Embryonic facial prominence (tissue), 1 donor: ENCODE results near the gene GRAMD4.
"Not testable (repeated sequence)": the region's sequence is repeated elsewhere in the genome, so short reads cannot be mapped to it uniquely, and the experiment has no call there.

Experiments used
- DNase-seq: peaks from one replicate; pipeline ENCODE4 v3.0.0-alpha.2; 2016; ENCODE audit errors: extremely low spot score

GRAMD4 gene

DNA sequence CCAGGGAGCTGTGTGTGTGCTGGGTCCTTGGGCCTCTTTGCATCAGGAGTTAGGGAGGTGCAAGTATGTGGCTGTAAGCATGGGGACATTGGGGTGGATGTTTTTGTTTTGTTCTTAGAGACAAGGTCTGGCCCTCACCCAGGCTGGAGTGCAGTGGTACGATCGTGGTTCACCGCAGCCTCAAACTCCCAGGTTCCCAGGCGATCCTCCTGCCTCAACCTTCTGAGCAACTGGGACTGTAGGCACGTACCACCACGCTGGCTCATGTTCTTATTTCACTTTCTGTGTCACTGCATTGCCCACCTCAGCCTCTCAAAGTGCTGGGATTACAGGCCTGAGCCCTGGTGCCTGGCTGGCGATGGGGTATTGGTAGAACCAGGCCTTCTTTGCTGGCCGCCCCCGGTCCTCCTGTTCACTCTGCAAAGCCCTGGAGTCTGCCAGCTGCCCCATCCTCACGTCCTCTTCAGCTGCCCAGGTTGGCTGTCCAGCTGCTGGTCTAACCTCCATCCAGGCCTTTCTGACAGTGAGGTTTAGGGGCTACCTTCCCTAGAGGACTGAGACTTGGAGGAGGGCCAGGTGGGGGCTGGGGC is 851 bp upstream of the GRAMD4 start:
- no peak for DNase-seq

DNA sequence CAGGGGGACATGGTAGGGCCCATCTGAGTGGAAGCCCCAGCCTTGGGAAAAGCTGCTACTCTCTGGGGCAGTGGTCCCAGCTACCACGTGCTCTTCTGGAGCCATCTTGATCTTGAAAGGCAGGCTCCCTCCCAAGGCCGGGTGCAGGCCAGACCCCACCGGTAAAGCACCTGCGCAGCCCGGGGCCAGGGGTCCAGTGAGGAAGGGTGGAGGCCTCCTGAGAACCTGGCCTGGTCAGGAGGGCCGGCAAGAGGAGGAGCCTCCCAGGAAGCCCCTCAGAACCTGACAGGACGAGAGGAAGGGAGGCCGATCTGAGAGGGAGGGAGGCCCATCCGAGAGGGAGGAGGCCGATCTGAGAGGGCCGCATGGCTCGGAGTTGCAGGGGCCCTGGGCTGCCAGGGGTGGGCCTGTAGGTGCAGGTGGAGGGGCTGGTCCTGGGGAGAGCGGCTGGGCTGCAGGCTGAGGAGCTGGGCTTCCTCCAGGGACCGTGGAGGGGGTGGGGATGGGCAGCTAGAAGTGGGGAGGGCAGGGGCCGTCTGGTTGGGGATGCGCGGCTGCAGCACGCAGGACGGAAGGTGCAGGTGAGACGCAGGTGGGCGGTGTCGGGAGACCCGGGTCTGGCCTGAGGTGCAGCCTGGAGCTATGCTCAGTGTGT is 529 bp downstream of the GRAMD4 start:
- no peak for DNase-seq

DNA sequence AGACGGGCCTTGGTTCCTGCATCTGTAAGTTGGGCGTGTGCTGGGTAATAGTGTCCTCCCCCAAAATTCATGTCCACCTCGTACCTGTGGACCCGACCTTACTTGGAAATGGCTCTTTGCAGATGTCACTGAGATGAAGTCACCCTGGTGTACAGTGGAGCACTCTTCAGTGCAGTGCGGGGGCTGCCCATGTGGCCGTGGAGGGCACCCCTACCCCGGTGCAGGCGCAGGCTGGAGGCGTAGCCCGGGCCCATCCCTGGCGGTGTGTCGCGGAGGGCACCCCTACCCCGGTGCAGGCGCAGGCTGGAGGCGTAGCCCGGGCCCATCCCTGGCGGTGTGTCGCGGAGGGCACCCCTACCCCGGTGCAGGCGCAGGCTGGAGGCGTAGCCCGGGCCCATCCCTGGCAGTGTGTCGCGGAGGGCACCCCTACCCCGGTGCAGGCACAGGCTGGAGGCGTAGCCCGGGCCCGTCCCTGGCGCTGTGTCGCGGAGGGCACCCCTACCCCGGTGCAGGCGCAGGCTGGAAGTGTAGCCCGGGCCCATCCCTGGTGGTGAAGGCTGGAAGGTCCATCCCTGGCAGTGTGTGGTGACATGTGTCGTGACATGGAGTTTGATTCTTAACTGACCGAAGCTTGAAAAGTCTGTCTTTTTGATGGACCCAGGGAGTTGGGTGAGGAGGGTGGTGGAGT is 1.2 kb downstream of the GRAMD4 start:
- DNase-seq: not testable (repeated sequence)

GRCh38 chr22:46622081-46622521 is 1.9 kb downstream of the GRAMD4 start:
- no peak for DNase-seq

DNA sequence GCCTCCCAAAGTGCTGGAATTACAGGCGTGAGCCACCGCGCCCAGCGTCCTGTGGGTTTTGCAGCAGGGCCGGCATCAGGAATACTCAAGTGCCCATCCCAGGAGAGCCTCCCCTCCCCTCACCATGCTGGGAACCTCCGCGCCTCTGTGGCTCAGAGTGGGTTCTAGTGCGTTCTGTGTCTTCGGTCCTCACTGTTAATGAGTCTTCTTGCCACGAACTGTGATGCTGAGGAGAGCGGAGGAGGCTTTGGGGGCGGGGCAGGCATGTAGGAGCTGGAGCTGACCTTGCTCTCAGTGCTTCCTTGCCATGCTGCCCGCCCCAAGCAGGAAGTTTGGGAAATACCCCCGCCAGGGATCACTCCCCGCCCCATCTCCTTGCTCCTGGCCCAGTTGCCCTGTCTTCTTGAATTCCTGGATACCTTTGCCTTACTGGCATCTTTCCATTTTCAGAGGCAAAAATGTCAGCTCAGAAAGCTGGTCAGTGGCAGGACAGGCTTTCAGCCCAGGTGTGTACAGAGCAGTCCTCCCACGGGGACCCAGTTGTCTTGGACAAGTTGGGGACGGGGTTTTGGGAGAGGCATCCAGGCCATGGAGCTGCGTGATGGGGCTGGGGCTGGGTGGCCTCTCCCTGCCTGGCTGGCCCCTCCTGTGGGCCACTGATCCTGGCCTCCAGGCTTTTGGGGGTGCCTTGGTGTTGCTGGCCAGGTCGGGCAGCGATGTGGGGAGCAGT is 5.1 kb downstream of the GRAMD4 start:
- DNase-seq: no peak

- DNase-seq: no peak
Observed at GRCh38 chr22:46625843-46626349, 5.7 kb downstream of the GRAMD4 start.

- no peak for DNase-seq
Observed at GRCh38 chr22:46626356-46626755, 6.2 kb downstream of the GRAMD4 start.

GRCh38 chr22:46626911-46627805 is 7.0 kb downstream of the GRAMD4 start:
- DNase-seq: no peak

GRCh38 chr22:46627806-46628482 is 7.8 kb downstream of the GRAMD4 start:
- no peak for DNase-seq

GRCh38 chr22:46628756-46629155 is 8.6 kb downstream of the GRAMD4 start:
- no peak for DNase-seq

DNA sequence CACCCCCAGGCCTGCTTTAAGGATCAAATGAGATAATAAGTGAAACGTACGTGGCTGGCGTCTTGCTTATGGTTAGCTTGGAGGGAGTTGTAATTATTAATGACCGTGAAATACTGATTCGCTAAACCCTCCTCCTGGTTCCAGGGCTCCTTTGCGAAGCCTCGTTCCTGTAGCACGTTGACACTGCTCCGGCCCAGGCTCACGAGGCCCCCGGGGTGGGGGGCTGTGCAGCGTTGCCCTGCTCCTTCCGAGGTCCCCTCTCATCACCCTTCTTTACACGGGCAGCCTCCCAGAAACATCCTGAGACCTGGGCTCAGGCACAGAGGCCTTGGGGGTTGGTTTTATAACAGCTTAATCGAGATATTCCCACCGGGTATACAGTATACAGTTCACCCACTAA is 9.1 kb downstream of the GRAMD4 start:
- DNase-seq: no peak

GRCh38 chr22:46631113-46631512 is 10.9 kb downstream of the GRAMD4 start:
- DNase-seq: no peak

- no peak for DNase-seq
Observed at GRCh38 chr22:46632646-46633249, 12.6 kb downstream of the GRAMD4 start.

- no peak for DNase-seq
Observed at GRCh38 chr22:46633334-46633890, 13.2 kb downstream of the GRAMD4 start.

DNA sequence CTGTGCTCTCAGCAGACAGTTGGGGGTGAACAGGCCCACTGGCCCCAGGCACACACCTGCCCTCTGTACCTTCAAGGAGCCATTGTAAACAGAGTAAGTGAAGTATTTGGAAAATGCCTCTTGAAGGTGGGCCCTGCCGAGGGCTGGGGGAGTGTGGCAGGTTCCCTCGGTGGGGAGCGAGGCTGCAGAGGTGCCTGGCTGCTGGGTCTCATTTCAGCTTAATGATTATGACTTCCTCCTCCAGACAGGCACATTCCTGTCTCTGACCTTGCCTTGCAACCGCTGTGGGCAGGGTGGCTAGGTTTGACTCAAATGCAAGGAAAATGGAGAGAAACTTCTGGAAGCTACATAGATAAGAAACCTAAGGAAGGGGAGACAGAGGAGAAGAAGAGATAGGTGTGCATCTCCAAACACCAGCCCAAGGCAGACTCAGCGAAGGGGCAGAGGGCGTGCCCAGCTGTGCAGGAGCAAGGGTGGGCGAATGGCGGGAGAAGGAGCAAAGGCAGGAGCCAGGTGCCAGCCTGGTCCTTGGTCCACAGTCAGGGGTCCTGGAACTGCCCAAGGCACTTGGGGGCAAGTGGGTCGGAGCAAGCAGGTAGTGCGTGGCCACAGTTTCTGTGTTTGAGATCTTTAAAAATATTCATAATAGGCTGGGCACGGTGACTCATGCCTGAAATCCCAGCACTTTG is 14.0 kb downstream of the GRAMD4 start:
- no peak for DNase-seq

DNA sequence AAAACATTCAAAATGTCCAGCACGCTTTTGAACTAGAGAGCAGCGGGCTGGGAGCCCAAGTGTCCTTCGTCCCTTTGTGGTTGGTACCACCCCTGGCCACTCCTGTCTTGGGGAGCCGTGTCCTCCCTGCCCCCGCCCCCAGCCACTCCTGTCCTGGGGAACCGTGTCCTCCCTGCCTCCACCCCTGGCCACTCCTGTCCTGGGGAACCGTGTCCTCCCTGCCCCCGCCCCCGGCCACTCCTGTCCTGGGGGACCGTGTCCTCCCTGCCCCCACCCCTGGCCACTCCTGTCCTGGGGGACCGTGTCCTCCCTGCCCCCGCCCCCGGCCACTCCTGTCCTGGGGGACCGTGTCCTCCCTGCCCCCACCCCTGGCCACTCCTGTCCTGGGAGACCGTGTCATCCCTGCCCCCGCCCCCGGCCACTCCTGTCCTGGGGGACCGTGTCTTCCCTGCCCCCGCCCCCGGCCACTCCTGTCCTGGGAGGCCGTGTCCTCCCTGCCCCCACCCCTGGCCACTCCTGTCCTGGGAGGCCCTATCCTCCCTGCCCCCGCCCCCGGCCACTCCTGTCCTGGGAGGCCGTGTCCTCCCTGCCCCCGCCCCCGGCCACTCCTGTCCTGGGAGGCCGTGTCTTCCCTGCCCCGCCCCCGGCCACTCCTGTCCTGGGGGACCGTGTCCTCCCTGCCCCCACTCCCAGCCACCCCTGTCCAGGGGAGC is 14.9 kb downstream of the GRAMD4 start:
- not testable (repeated sequence) for DNase-seq

DNA sequence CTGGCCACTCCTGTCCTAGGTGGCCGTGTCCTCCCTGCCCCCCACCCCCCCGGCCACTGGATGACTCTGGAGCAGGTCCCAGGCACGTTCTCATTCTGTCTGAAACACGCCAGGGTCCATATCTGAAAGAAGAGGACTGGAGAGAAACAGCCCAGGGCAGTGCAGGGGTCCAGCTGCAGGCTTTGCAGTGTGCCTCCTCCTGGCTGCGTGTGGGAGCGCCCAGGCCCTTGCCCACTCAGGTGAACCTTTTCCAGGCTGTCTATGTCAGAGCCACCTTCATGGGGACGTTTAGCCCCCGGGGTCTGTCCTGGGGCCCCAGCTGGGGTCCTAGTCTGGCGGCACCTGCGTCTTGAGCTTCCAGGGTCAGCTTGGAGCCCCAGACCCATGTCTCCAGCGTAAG is 15.6 kb downstream of the GRAMD4 start:
- DNase-seq: no peak

DNA sequence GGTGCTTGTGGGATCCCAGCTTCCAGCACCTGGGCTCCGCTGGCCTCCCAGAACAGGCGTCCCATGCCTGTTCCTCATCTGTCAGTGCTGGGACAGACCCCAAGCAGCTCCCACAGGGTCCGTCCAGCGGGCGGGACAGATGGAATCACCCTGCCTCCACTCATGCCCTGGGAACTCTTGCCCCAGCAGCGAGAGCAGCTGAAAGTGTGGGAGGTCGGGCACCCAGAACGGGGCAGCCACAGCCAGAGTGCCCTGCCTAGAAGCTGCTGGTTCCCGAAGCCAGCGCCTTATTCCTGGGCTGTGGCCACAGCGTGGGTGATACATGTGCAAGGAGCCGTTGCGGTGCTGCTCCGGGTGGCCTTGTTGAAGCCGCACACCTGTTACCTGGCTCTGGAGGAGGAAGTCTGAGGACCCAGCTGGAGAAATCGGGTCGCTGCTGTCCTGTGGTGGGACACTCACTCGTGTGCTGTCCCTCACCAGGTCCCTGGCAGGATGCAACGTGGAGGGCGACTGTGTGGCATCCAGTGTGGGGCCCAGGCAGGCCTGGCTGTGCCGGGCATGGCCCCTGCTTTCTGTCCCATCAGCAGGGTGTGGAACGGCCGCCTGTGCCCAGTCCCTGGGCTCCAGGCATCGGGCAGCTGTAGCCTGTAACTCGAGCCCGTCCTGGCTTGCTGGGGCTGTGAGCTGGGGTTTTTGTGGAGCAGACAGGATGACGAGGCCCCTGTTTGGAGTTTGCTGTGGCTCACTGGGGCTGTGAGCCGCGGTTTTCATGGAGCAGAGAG is 16.2 kb downstream of the GRAMD4 start:
- no peak for DNase-seq
